Fibroblast of lung (primary cell): ENCODE results near the gene MAPT. TPM values are rescaled to one million over a fixed set of nuclear protein-coding genes. Genes with fewer than 3 reads are reported as not detected.

Source experiments
- DNase-seq, 2 donors: peaks; one replicate each; pipeline versions ENCODE4 v3.0.0 to v3.0.0-alpha.2; 2010; ENCODE audit warnings: low read depth in 2 of 2
- H2AFZ ChIP-seq: 2 replicates; pipeline ENCODE4 v1.5.1; 2012; ENCODE audit warnings: low read length, control low read depth, inconsistent platforms
- H3K27ac ChIP-seq: 2 replicates; pipeline ENCODE4 v1.5.1; 2011; ENCODE audit warnings: low read length, control low read depth; ENCODE audit not compliant: insufficient read depth
- H3K27me3 ChIP-seq: 2 replicates; pipeline ENCODE4 v1.5.1; 2011; ENCODE audit warnings: mild to moderate bottlenecking, low read length; ENCODE audit not compliant: control insufficient read depth, insufficient read depth
- H3K36me3 ChIP-seq: 2 replicates; pipeline ENCODE4 v1.5.1; 2011; ENCODE audit warnings: low read length; ENCODE audit not compliant: control insufficient read depth, insufficient read depth
- H3K4me1 ChIP-seq: 2 replicates; pipeline ENCODE4 v1.5.1; 2011; ENCODE audit warnings: low read length; ENCODE audit not compliant: control insufficient read depth, insufficient read depth; ENCODE audit errors: extremely low read depth
- H3K4me2 ChIP-seq: 2 replicates; pipeline ENCODE4 v1.5.1; 2011; ENCODE audit warnings: low read length, control low read depth; ENCODE audit not compliant: insufficient read depth; ENCODE audit errors: extremely low read depth
- H3K4me3 ChIP-seq, 4 experiments: fragments of 200-600 bp in 1 of 4; sonication (generic) in 1 of 4; replicated peaks in 1 of 4; 2 replicates each; pipeline ENCODE4 v1.5.1; 2011 to 2016; ENCODE audit warnings: low read length in 4 of 4, low read depth in 3 of 4, mild to moderate bottlenecking in 3 of 4, control low read depth in 2 of 4, inconsistent platforms in 1 of 4, mixed read lengths in 1 of 4; ENCODE audit not compliant: insufficient read depth in 1 of 4; ENCODE audit errors: control extremely low read depth in 1 of 4
- H3K79me2 ChIP-seq: 2 replicates; pipeline ENCODE4 v1.5.1; 2012; ENCODE audit warnings: mild to moderate bottlenecking, low read length, inconsistent platforms; ENCODE audit not compliant: control insufficient read depth, insufficient read depth
- H3K9ac ChIP-seq: 2 replicates; pipeline ENCODE4 v1.5.1; 2011; ENCODE audit warnings: mild to moderate bottlenecking, low read length, control low read depth; ENCODE audit not compliant: insufficient read depth
- H3K9me3 ChIP-seq: 2 replicates; pipeline ENCODE4 v1.5.1; 2012; ENCODE audit warnings: low read depth, low read length; ENCODE audit not compliant: control insufficient read depth, insufficient read depth
- H4K20me1 ChIP-seq: 2 replicates; pipeline ENCODE4 v1.5.1; 2011; ENCODE audit warnings: low read length; ENCODE audit not compliant: control insufficient read depth, insufficient read depth; ENCODE audit errors: extremely low read depth
- EZH2 ChIP-seq: IDR thresholded peaks from 2 replicates; pipeline ENCODE4 v1.5.1; 2012; ENCODE audit warnings: low read length, control low read depth, mild to moderate bottlenecking; ENCODE audit errors: missing control alignments
- polyA plus RNA-seq, 2 donors: library from polyadenylated mRNA; depleted of rRNA in 1 of 2; stranded (reverse) in 1 of 2; unstranded in 1 of 2; fragments of >200 nt; gene quantifications; 2 replicates each; pipeline ENCODE4 v1.2.1, GENCODE V29; 2011 to 2012; ENCODE audit warnings: missing spikeins in 1 of 2
- total RNA-seq: library from RNA; depleted of rRNA; stranded (reverse); fragments of >200 nt; gene quantifications from 2 replicates; pipeline ENCODE4 v1.2.1, GENCODE V29; 2014
- TF ChIP-seq, protein P1 (sequence below), 2 donors: IDR thresholded peaks in 1 of 2; conservative IDR thresholded peaks in 1 of 2; 1 replicate in 1 of 2; 2 replicates in 1 of 2; pipeline ENCODE4 v1.5.1; 2011 to 2012; ENCODE audit warnings: low read length in 2 of 2, control low read depth in 1 of 2, inconsistent platforms in 1 of 2, low read depth in 1 of 2, mild to moderate bottlenecking in 1 of 2

Gene MAPT
- total and polyA plus RNA-seq, 2 donors (not counting 1 experiment from before 2014, with no cell fraction given): 0.09 to 0.50 TPM

DNA sequence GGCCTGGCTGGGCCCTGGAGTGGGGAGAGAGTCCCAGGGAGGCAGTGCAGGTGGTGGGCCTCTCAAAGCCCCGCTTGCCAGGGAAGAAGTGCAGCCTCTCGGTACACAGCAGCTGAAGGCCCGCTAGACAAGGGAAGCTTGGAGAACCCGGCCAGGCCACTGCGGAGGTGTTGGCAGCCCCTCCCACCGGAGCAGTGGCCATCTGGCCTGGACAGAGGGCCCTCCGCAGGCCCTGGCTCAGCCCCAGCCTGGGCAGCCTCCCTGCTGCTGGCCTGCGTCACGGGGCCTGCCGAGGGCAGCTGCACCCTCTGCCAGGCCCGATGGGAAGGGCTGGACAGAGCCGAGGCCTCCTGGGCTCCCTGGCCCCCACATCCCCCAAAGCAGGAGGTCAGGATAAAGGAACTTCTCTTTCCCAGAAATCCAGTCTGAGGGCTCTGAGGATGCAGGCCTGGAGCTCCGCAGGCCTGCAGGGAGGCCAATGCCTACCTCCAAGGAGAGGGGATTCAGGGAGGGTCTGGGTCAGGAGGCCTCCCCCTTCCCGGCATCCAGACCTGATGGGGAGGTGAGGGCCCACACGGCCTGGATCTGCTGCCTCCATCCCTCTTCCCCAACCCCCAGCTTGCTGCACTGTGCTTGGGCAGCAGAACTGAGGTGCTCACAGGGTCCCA is 45.4 kb upstream of the MAPT start:
- H3K27me3 ChIP-seq: no peaks in the 10 kb centered on the region
- no peak overlapping the region for H3K9ac ChIP-seq
- TF ChIP-seq EZH2: no peak
- TF ChIP-seq, protein P1, sequence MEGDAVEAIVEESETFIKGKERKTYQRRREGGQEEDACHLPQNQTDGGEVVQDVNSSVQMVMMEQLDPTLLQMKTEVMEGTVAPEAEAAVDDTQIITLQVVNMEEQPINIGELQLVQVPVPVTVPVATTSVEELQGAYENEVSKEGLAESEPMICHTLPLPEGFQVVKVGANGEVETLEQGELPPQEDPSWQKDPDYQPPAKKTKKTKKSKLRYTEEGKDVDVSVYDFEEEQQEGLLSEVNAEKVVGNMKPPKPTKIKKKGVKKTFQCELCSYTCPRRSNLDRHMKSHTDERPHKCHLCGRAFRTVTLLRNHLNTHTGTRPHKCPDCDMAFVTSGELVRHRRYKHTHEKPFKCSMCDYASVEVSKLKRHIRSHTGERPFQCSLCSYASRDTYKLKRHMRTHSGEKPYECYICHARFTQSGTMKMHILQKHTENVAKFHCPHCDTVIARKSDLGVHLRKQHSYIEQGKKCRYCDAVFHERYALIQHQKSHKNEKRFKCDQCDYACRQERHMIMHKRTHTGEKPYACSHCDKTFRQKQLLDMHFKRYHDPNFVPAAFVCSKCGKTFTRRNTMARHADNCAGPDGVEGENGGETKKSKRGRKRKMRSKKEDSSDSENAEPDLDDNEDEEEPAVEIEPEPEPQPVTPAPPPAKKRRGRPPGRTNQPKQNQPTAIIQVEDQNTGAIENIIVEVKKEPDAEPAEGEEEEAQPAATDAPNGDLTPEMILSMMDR (conservative IDR thresholded peaks at IDR 0.05 in 1 of 2, IDR thresholded peaks at IDR 0.05 in 1 of 2; ENCODE audit: low read depth in 1 of 2, low read length in 2 of 2): no peak
- H3K79me2 ChIP-seq: no peaks in the 10 kb centered on the region
- H3K36me3 ChIP-seq: no peaks in the 10 kb centered on the region
- H3K27ac ChIP-seq: no peak overlapping the region
- H4K20me1 ChIP-seq: no peaks in the 10 kb centered on the region
- no peaks in the 10 kb centered on the region for H3K9me3 ChIP-seq
- no peak overlapping the region for H3K4me3 ChIP-seq
- H2AFZ ChIP-seq: no peak overlapping the region
- no peak overlapping the region for H3K4me2 ChIP-seq
- DNase-seq: no peak
- no peaks in the 10 kb centered on the region for H3K4me1 ChIP-seq

DNA sequence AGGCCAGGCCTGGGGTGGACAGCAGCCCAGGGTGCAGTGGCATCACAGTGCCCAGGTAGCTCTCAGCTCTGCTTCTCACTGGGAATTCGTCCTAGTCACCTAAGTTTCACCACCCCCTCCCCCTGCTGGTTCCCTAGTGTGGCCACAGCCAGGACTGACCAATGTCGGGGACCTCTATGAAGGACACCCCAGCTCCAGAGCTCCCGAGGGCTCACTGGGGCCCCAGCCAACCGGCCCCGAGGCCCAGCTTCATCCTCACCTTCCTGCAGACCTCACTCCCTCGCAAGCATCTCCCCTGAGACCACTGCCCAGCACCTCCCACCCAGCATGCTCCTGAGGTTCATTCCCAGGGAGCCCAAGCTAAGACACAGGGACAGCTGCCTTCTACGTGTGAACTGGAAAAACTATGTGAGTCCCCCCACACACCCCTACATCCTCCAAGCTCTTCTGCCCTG is 44.8 kb upstream of the MAPT start:
- no peak for DNase-seq
- TF ChIP-seq EZH2: no peak
- TF ChIP-seq, protein P1 (conservative IDR thresholded peaks at IDR 0.05 in 1 of 2, IDR thresholded peaks at IDR 0.05 in 1 of 2; ENCODE audit: low read depth in 1 of 2, low read length in 2 of 2): no peak
- Histone ChIP-seq H3K79me2 (no peaks in the 10 kb centered on the region), H3K9ac (no peak overlapping the region), H3K4me1 (no peaks in the 10 kb centered on the region), H3K4me2 (no peak overlapping the region), H3K36me3 (no peaks in the 10 kb centered on the region), H2AFZ (no peak overlapping the region), H3K27me3 (no peaks in the 10 kb centered on the region), H3K9me3 (no peaks in the 10 kb centered on the region), H4K20me1 (no peaks in the 10 kb centered on the region), H3K4me3 (no peak overlapping the region), H3K27ac (no peak overlapping the region)

- H3K4me2 ChIP-seq: no peak overlapping the region
- no peak overlapping the region for H3K4me3 ChIP-seq
- H3K79me2 ChIP-seq: no peaks in the 10 kb centered on the region
- no peak for TF ChIP-seq EZH2
- TF ChIP-seq, protein P1 (conservative IDR thresholded peaks at IDR 0.05 in 1 of 2, IDR thresholded peaks at IDR 0.05 in 1 of 2; ENCODE audit: low read depth in 1 of 2, low read length in 2 of 2): no peak
- H3K27me3 ChIP-seq: no peaks in the 10 kb centered on the region
- no peaks in the 10 kb centered on the region for H3K36me3 ChIP-seq
- H2AFZ ChIP-seq: no peak overlapping the region
- no peak for DNase-seq
- H4K20me1 ChIP-seq: no peaks in the 10 kb centered on the region
- H3K27ac ChIP-seq: no peak overlapping the region
- H3K9ac ChIP-seq: no peak overlapping the region
- H3K4me1 ChIP-seq: no peaks in the 10 kb centered on the region
- H3K9me3 ChIP-seq: no peaks in the 10 kb centered on the region
These were observed 44.3 kb upstream of the MAPT start for GRCh38 chr17:45850011-45850410.
